GM12892 (cell line): ENCODE measurements around the gene ROR1.

ENCODE experiments used
- POLR2A ChIP-seq: IDR thresholded peaks from 2 replicates; pipeline ENCODE4 v1.6.1; 2011; ENCODE audit warnings: low read depth, low read length, control low read depth
- TAF1 ChIP-seq: IDR thresholded peaks from 2 replicates; pipeline ENCODE4 v1.6.1; 2011; ENCODE audit warnings: low read depth, mild to moderate bottlenecking, control low read depth, low read length, borderline replicate concordance

DNA sequence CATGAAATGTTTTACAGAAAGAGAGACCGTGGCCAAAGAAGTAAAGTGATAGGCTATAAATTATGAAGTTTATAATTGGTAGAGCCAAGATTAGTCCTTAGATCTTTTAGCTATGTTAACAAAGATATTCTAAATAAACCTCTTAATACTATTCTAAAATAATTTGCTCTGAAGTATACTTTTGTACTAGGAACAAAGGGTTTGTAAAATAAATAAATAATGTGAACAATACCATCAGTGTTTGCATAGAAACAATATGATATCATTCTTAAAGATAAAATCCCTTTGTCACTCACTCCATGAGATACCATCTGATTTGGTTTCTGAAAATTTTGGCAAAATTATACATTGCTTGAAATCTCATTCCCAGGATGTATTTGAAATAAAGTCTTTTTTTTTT, 322.0 kb downstream of the ROR1 start:
- TF ChIP-seq POLR2A (no peak), TAF1 (no peak)
